ENCODE measurements around the gene SAC3D1. TPM values are rescaled to one million over a fixed set of nuclear protein-coding genes. Genes with fewer than 3 reads are reported as not detected.

Gene SAC3D1
- total and polyA plus RNA-seq, 2 of the 8 experiments (the other 6 are each of a cell fraction or from before 2014, with no cell fraction given): 19.4 to 25.8 TPM

DNA sequence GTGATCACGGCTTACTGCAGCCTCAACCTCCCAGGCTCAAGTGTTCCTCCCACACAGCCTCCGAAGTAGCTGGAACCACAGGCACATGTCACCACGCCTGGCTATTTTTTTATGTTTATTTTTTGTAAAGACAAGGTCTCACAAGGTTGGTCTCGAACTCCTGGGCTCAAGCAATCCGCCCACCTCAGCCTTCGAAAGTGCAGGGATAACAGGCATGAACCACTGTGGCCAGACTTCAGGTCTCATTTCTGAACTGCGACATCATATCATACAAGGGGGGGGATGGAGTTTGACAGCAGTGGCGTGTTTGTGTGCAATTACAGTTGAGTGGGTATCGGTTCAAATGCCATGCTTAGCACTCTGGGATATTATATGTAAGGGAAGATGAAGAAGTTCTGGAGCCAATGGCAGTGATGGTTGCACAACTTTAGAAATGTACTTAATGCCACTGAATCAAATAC lies 10.4 kb downstream of the SAC3D1 start:
- no peaks in the 10 kb centered on the region for H3K36me3 ChIP-seq (ENCODE audit: control insufficient read depth in 2 of 4, insufficient read depth in 4 of 4, low read length in 3 of 4)
- FAIRE-seq (no peak), DNase-seq (ENCODE audit: low read depth in 1 of 2, low spot score in 2 of 2) (no peak)
- WGBS, 2 experiments (ENCODE audit: extremely low coverage in 1 of 2, insufficient coverage in 1 of 2, insufficient read length in 1 of 2, insufficient replicate concordance in 2 of 2, low coverage in 1 of 2, low lambda C conversion rate in 2 of 2, missing lambda C conversion rate in 1 of 2): 83% methylated on average over 8 of the region's 9 CpGs; no CpG with 5 or more reads in 1 of the 2 experiments
- no peak overlapping the region for H3K4me3 ChIP-seq (ENCODE audit: extremely low read depth in 1 of 4, insufficient read depth in 2 of 4, low read depth in 3 of 4, low read length in 4 of 4)
- no peak overlapping the region for H4K5ac ChIP-seq (ENCODE audit: insufficient read length, low read depth, low read length)
- no peak overlapping the region for H2AFZ ChIP-seq (ENCODE audit: low read length)
- H3K9ac ChIP-seq (replicated peaks in 1 of 4; ENCODE audit: extremely low read depth in 1 of 4, low read depth in 3 of 4, low read length in 3 of 4): no peak overlapping the region
- ChIA-PET CTCF (ENCODE audit: partially characterized antibody) (interaction anchor here (0.7 to 1.6 kb wide), 4 partner anchors 13 to 66 kb away, joined by 3 to 5 read pairs (median 4); no protein-coding TSS in a partner anchor), POLR2A (ENCODE audit: partially characterized antibody) (no interaction called here)
- no peak overlapping the region for H2BK20ac ChIP-seq (ENCODE audit: low read length)
- no peaks in the 10 kb centered on the region for H3K79me1 ChIP-seq (ENCODE audit: low read depth, low read length)
- no peak overlapping the region for H3K18ac ChIP-seq (ENCODE audit: extremely low read depth, low read length)
- H2BK120ac ChIP-seq (replicated peaks; ENCODE audit: low read depth, low read length): no peak overlapping the region
- no peaks in the 10 kb centered on the region for H3K79me2 ChIP-seq (ENCODE audit: control insufficient read depth in 1 of 2, insufficient read depth in 2 of 2, low read length in 2 of 2)
- no peaks in the 10 kb centered on the region for H3K9me3 ChIP-seq (ENCODE audit: insufficient read depth in 2 of 2, low read depth in 1 of 2, low read length in 1 of 2)
- no peak overlapping the region for H3K4ac ChIP-seq (replicated peaks; ENCODE audit: insufficient read length, low read depth, low read length)
- H3K23ac ChIP-seq (ENCODE audit: insufficient read length): no peak overlapping the region
- no peak overlapping the region for H3K56ac ChIP-seq (replicated peaks; ENCODE audit: insufficient read length, low read depth, low read length)
- no peak overlapping the region for H4K8ac ChIP-seq (ENCODE audit: extremely low read depth, insufficient read depth, low read length)
- H3K27me3 ChIP-seq (replicated peaks in 1 of 4; ENCODE audit: control insufficient read depth in 3 of 4, extremely low read depth in 1 of 4, insufficient read depth in 3 of 4, low read length in 3 of 4): peaks cover 0 to 9% (median 3%) of the 10 kb centered on the region in 4 experiments; a peak in 3 of 7 replicates
- H2BK5ac ChIP-seq (ENCODE audit: low read depth, low read length): no peak overlapping the region
- no peak overlapping the region for H2BK12ac ChIP-seq (ENCODE audit: low read depth, low read length)
- no peak overlapping the region for H3K27ac ChIP-seq (ENCODE audit: low read depth, low read length)
- peaks cover 0 to 10% (median 7%) of the 10 kb centered on the region in 4 experiments; a peak in 5 of 7 replicates for H3K4me1 ChIP-seq (replicated peaks in 1 of 4; ENCODE audit: control insufficient read depth in 3 of 4, insufficient read depth in 4 of 4, low read length in 3 of 4)
- no peak overlapping the region for H3K4me2 ChIP-seq (ENCODE audit: insufficient read depth in 1 of 2, low read depth in 2 of 2, low read length in 2 of 2)
- H3K23me2 ChIP-seq (ENCODE audit: low read depth, low read length): no peaks in the 10 kb centered on the region; the same call in 1 of the 2 replicates
- H4K91ac ChIP-seq (replicated peaks; ENCODE audit: insufficient read length, low read length): no peak overlapping the region
- H2BK15ac ChIP-seq (ENCODE audit: low read length): no peak overlapping the region
- no peak overlapping the region for H2AK5ac ChIP-seq (ENCODE audit: low read depth, low read length)
- no peaks in the 10 kb centered on the region for H4K20me1 ChIP-seq (replicated peaks in 1 of 2; ENCODE audit: control insufficient read depth in 1 of 2, insufficient read depth in 2 of 2, low read length in 2 of 2)
- no peak overlapping the region for H3K14ac ChIP-seq (ENCODE audit: insufficient read length)
- TF ChIP-seq JUN (IDR thresholded peaks at IDR 0.05; ENCODE audit: low read depth, low read length): no peak
- no peak for TF ChIP-seq SUZ12 (IDR thresholded peaks at IDR 0.05; ENCODE audit: low read length)
- no peak for TF ChIP-seq ASH2L (IDR thresholded peaks at IDR 0.05; ENCODE audit: low read length)
- TF ChIP-seq TAF1 (IDR thresholded peaks at IDR 0.05; ENCODE audit: low read depth, low read length): no peak
- TF ChIP-seq GTF2F1 (IDR thresholded peaks at IDR 0.05; ENCODE audit: borderline replicate concordance, low read depth, low read length): no peak
- no peak for TF ChIP-seq RXRA (IDR thresholded peaks at IDR 0.05; ENCODE audit: insufficient read depth, low read depth, low read length)
